HG02938 (cell line): ENCODE measurements around the gene LRRC8D.

Source experiments
- ATAC-seq: cut with Tn5 transposase; IDR thresholded peaks from one replicate; pipeline ENCODE4 v1.9.1; 2021; ENCODE audit warnings: mild to moderate bottlenecking, moderate library complexity; ENCODE audit not compliant: unreplicated experiment

Gene LRRC8D

GRCh38 chr1:89934461-89934860 is 113.6 kb downstream of the LRRC8D start:
- ATAC-seq: no peak

GRCh38 chr1:89935235-89935634 is 114.4 kb downstream of the LRRC8D start:
- ATAC-seq: no peak

GRCh38 chr1:89936694-89937093 is 115.9 kb downstream of the LRRC8D start:
- no peak for ATAC-seq

- ATAC-seq: no peak
Observed at GRCh38 chr1:89938171-89939055, 117.6 kb downstream of the LRRC8D start.

- no peak for ATAC-seq
Observed at GRCh38 chr1:89939059-89939570, 118.3 kb downstream of the LRRC8D start.

GRCh38 chr1:89939693-89940438 is 119.0 kb downstream of the LRRC8D start:
- ATAC-seq: no peak

GRCh38 chr1:89941110-89941766 is 120.4 kb downstream of the LRRC8D start:
- peak; percentile 41 for ATAC-seq

- ATAC-seq: no peak
Observed at GRCh38 chr1:89942014-89942413, 121.2 kb downstream of the LRRC8D start.

GRCh38 chr1:89942825-89943658 is 122.2 kb downstream of the LRRC8D start:
- no peak for ATAC-seq

GRCh38 chr1:89943846-89944781 is 123.3 kb downstream of the LRRC8D start:
- ATAC-seq: no peak

GRCh38 chr1:89945852-89946476 is 125.1 kb downstream of the LRRC8D start:
- peak; percentile 84 for ATAC-seq

- ATAC-seq: no peak
Observed at GRCh38 chr1:89946532-89946931, 125.7 kb downstream of the LRRC8D start.

- ATAC-seq: no peak
Observed at GRCh38 chr1:89948722-89949345, 128.0 kb downstream of the LRRC8D start.

- no peak for ATAC-seq
Observed at GRCh38 chr1:89949991-89950624, 129.3 kb downstream of the LRRC8D start.

GRCh38 chr1:89950703-89951102 is 129.9 kb downstream of the LRRC8D start:
- no peak for ATAC-seq

- no peak for ATAC-seq
Observed at GRCh38 chr1:89951766-89952604, 131.2 kb downstream of the LRRC8D start.

- no peak for ATAC-seq
Observed at GRCh38 chr1:89952605-89953130, 131.8 kb downstream of the LRRC8D start.
